Endodermal cell (in vitro differentiated cells): ENCODE results near the gene RNF11. TPM values are rescaled to one million over a fixed set of nuclear protein-coding genes. Genes with fewer than 3 reads are reported as not detected.

Experiments
- DNase-seq: peaks from one replicate; pipeline ENCODE4 v3.0.0-alpha.2; 2017
- H3K27ac ChIP-seq: 2 replicates; pipeline ENCODE4 v1.5.1; 2013; ENCODE audit warnings: mild to moderate bottlenecking, low read depth, low read length, moderate library complexity
- H3K27me3 ChIP-seq: 2 replicates; pipeline ENCODE4 v1.6.1; 2013; ENCODE audit warnings: mild to moderate bottlenecking, low read length, moderate library complexity; ENCODE audit not compliant: insufficient read depth, control insufficient read depth, poor library complexity, severe bottlenecking
- H3K36me3 ChIP-seq: 2 replicates; pipeline ENCODE4 v1.7.0; 2013; ENCODE audit warnings: mild to moderate bottlenecking, low read length, moderate library complexity; ENCODE audit not compliant: control insufficient read depth, insufficient read depth
- H3K4me1 ChIP-seq: one replicate; pipeline ENCODE4 v1.7.0; 2013; ENCODE audit warnings: low read length; ENCODE audit not compliant: control insufficient read depth, insufficient read depth
- H3K4me3 ChIP-seq: 2 replicates; pipeline ENCODE4 v1.5.1; 2013; ENCODE audit warnings: mild to moderate bottlenecking, low read length, moderate library complexity
- H3K9ac ChIP-seq: 2 replicates; pipeline ENCODE4 v1.6.1; 2013; ENCODE audit warnings: mild to moderate bottlenecking, low read length, moderate library complexity; ENCODE audit not compliant: poor library complexity, severe bottlenecking; ENCODE audit errors: extremely low read depth
- H3K9me3 ChIP-seq: 2 replicates; pipeline ENCODE4 v1.6.1; 2013; ENCODE audit warnings: mild to moderate bottlenecking, low read length, moderate library complexity; ENCODE audit not compliant: control insufficient read depth
- H3K27ac Mint-ChIP-seq: 2 replicates; pipeline ENCODE4 v1.8.0; 2020; ENCODE audit warnings: mixed read lengths
- H3K27me3 Mint-ChIP-seq: 2 replicates; pipeline ENCODE4 v1.8.0; 2021; ENCODE audit warnings: mild to moderate bottlenecking, mixed read lengths; ENCODE audit not compliant: insufficient read depth
- H3K36me3 Mint-ChIP-seq: 2 replicates; pipeline ENCODE4 v1.8.0; 2020; ENCODE audit warnings: low read depth, mixed read lengths
- H3K4me1 Mint-ChIP-seq: 2 replicates; pipeline ENCODE4 v1.8.0; 2020; ENCODE audit warnings: mixed read lengths
- H3K4me3 Mint-ChIP-seq: 2 replicates; pipeline ENCODE4 v1.8.0; 2020; ENCODE audit warnings: mild to moderate bottlenecking, moderate library complexity, mixed read lengths
- H3K9me3 Mint-ChIP-seq: 2 replicates; pipeline ENCODE4 v1.8.0; 2020; ENCODE audit warnings: mild to moderate bottlenecking, mixed read lengths
- CTCF ChIP-seq: fragments of 200-600 bp; sonication (generic); conservative IDR thresholded peaks from 2 replicates; pipeline ENCODE4 v1.5.0; 2021; ENCODE audit warnings: antibody characterized with exemption, mild to moderate bottlenecking
- WGBS, 2 experiments: methylation state at CpG; one replicate each; pipeline versions ENCODE4 v1.1.5 to v1.1.7; 2013; ENCODE audit warnings: missing lambda C conversion rate in 2 of 2, mixed read lengths in 1 of 2; ENCODE audit not compliant: insufficient coverage in 1 of 2, insufficient read length in 1 of 2; 5-methylcytosine and 5-hydroxymethylcytosine counted together
- total RNA-seq, 2 donors: library from RNA; stranded (reverse); fragmentation: NEBNext Ultra II Directional in 1 of 2; extraction: Animal tissue kit (Norgen Biotek cat#: 25700) in 1 of 2; gene quantifications; 2 replicates in 1 of 2; 3 replicates in 1 of 2; pipeline ENCODE4 v1.2.1, GENCODE V29; 2021

Gene RNF11
- total RNA-seq, 2 donors from 2014 or later: 84.1 to 103 TPM

GRCh38 chr1:51285055-51285454 lies 49.0 kb downstream of the RNF11 start:
- H3K4me3 Mint-ChIP-seq: no peak overlapping the region
- TF ChIP-seq CTCF: no peak
- WGBS, 2 experiments: 71% methylated on average over 1 of the region's 1 CpG; no CpG with 5 or more reads in 1 of the 2 experiments
- H3K36me3 ChIP-seq: no peaks in the 10 kb centered on the region
- no peaks in the 10 kb centered on the region for H3K27me3 Mint-ChIP-seq
- H3K9me3 ChIP-seq: no peaks in the 10 kb centered on the region
- H3K27ac ChIP-seq: no peak overlapping the region
- H3K27ac Mint-ChIP-seq: no peak overlapping the region
- H3K9me3 Mint-ChIP-seq: no peaks in the 10 kb centered on the region
- no peaks in the 10 kb centered on the region for H3K4me1 ChIP-seq
- H3K4me3 ChIP-seq: no peak overlapping the region
- H3K4me1 Mint-ChIP-seq: peaks cover under 1% of the 10 kb centered on the region
- peaks cover 10% of the 10 kb centered on the region for H3K36me3 Mint-ChIP-seq
- DNase-seq: no peak
- H3K9ac ChIP-seq: no peak overlapping the region
- no peaks in the 10 kb centered on the region for H3K27me3 ChIP-seq

- no peaks in the 10 kb centered on the region for H3K9me3 ChIP-seq
- no peaks in the 10 kb centered on the region for H3K4me1 ChIP-seq
- H3K4me3 ChIP-seq: no peak overlapping the region
- TF ChIP-seq CTCF: no peak
- Mint-ChIP-seq H3K27ac (no peak overlapping the region), H3K36me3 (peaks cover 9% of the 10 kb centered on the region), H3K4me1 (peaks cover 4% of the 10 kb centered on the region), H3K4me3 (no peak overlapping the region), H3K9me3 (no peaks in the 10 kb centered on the region), H3K27me3 (no peaks in the 10 kb centered on the region)
- no peaks in the 10 kb centered on the region for H3K27me3 ChIP-seq
- no peak for DNase-seq
- H3K36me3 ChIP-seq: no peaks in the 10 kb centered on the region
- H3K27ac ChIP-seq: no peak overlapping the region
- no peak overlapping the region for H3K9ac ChIP-seq
- WGBS, 2 experiments: 79 to 84% methylated on average over 7 to 8 of the region's 8 CpGs
These were observed 51.9 kb downstream of the RNF11 start for GRCh38 chr1:51287966-51288365.

GRCh38 chr1:51288578-51288977 lies 52.5 kb downstream of the RNF11 start:
- Histone ChIP-seq H3K4me3 (no peak overlapping the region), H3K27me3 (no peaks in the 10 kb centered on the region), H3K36me3 (no peaks in the 10 kb centered on the region), H3K4me1 (no peaks in the 10 kb centered on the region), H3K9me3 (no peaks in the 10 kb centered on the region), H3K27ac (no peak overlapping the region), H3K9ac (no peak overlapping the region)
- no peak overlapping the region for H3K4me3 Mint-ChIP-seq
- peaks cover 4% of the 10 kb centered on the region for H3K4me1 Mint-ChIP-seq
- no peaks in the 10 kb centered on the region for H3K9me3 Mint-ChIP-seq
- H3K36me3 Mint-ChIP-seq: peaks cover 9% of the 10 kb centered on the region
- no peak for DNase-seq
- 86 to 93% methylated on average over 5 of the region's 5 CpGs for WGBS, 2 experiments
- TF ChIP-seq CTCF: no peak
- no peaks in the 10 kb centered on the region for H3K27me3 Mint-ChIP-seq
- no peak overlapping the region for H3K27ac Mint-ChIP-seq
